Ovary (tissue), 9 donors: Measurements from ENCODE around the gene ADGRD1. TPM values are rescaled to one million over a fixed set of nuclear protein-coding genes. Genes with fewer than 3 reads are reported as not detected.

Experiments
- DNase-seq, 5 donors: peaks; one replicate each; pipeline ENCODE4 v3.0.0-alpha.2; 2019 to 2020
- H3K27ac ChIP-seq, 2 donors: fragments of 200-600 bp; one replicate each; pipeline versions ENCODE4 v1.5.1 to v1.8.0; 2019 to 2022
- H3K27me3 ChIP-seq: fragments of 200-600 bp; one replicate; pipeline ENCODE4 v1.8.0; 2022
- H3K36me3 ChIP-seq: fragments of 200-600 bp; sonication (generic); one replicate; pipeline ENCODE4 v1.5.1; 2019
- H3K4me1 ChIP-seq: one replicate; pipeline ENCODE4 v1.8.1; 2013; ENCODE audit warnings: mild to moderate bottlenecking, moderate library complexity; ENCODE audit not compliant: insufficient read depth
- H3K4me3 ChIP-seq: fragments of 200-600 bp; sonication (generic); one replicate; pipeline ENCODE4 v1.5.1; 2017
- H3K9me3 ChIP-seq, 2 donors: fragments of 200-600 bp in 1 of 2; sonication (generic) in 1 of 2; one replicate each; pipeline versions ENCODE4 v1.5.1 to v1.8.1; 2013 to 2019; ENCODE audit warnings: mild to moderate bottlenecking in 1 of 2, moderate library complexity in 1 of 2
- EP300 ChIP-seq: sonication (generic); formaldehyde crosslinking; IDR thresholded peaks from one replicate; pipeline ENCODE4 v1.6.1; 2017; ENCODE audit warnings: antibody characterized with exemption
- POLR2A ChIP-seq: fragments of 450-650 bp; IDR thresholded peaks from one replicate; pipeline ENCODE4 v1.6.1; 2017; ENCODE audit warnings: antibody characterized with exemption, mild to moderate bottlenecking, moderate library complexity
- WGBS, 3 donors: extraction: QIAGEN DNeasy Blood & Tissue Kit in 1 of 3; methylation state at CpG; one replicate each; pipeline versions ENCODE4 v1.1.5 to v1.1.7; 2013 to 2017; 5-methylcytosine and 5-hydroxymethylcytosine counted together
- intact Hi-C, 4 donors: fragments of 100-400 bp; cut with DNase I; formaldehyde crosslinking; loops; one replicate each; pipeline versions ENCODE4 v1.11.0 to v1.15.1; 2022 to 2023
- polyA plus RNA-seq, 2 donors: library from polyadenylated mRNA; stranded (reverse); fragments of 200-250 nt in 1 of 2; fragments of 350-450 nt in 1 of 2; fragmentation: Illumina TruSeq in 1 of 2; extraction: RNeasy Lipid Tissue Mini Kit (QIAGEN cat#74804) in 1 of 2; gene quantifications; one replicate each; pipeline ENCODE4 v1.2.3, GENCODE V29; 2013 to 2014
- total RNA-seq, 7 donors: library from RNA; depleted of rRNA in 2 of 7; stranded (reverse); fragments of >200 nt in 2 of 7; fragmentation: NEBNext Ultra II Directional in 3 of 7; extraction: Animal tissue kit (Norgen Biotek cat#: 25700) in 3 of 7; gene quantifications; one replicate each; pipeline versions ENCODE4 v1.1.0 to v1.2.4, GENCODE V29; 2016 to 2023
- TF ChIP-seq, protein P1 (sequence below), 3 donors: fragments of 450-650 bp in 2 of 3; fragments of 200-600 bp in 1 of 3; IDR thresholded peaks; one replicate each; pipeline versions ENCODE4 v1.5.1 to v1.8.0; 2016 to 2022; ENCODE audit warnings: antibody characterized with exemption in 3 of 3, mild to moderate bottlenecking in 1 of 3
- donor health status: DM: no; HTN: no; CAD: no; lungs with moderate emphysema.
- donor health status: DM: no; HTN: no; CAD: no.
- donor health status: Bipolar disorder and iron deficiency.
- donor health status: DM: yes; HTN: yes; CAD: no.
- donor health status: DM: no; HTN: no; CAD: no.
- donor health status: DM: yes; HTN: yes; CAD: no.

ADGRD1 gene
- total and polyA plus RNA-seq, 9 donors: 7.6 to 75.3 (median 25.9) TPM

DNA sequence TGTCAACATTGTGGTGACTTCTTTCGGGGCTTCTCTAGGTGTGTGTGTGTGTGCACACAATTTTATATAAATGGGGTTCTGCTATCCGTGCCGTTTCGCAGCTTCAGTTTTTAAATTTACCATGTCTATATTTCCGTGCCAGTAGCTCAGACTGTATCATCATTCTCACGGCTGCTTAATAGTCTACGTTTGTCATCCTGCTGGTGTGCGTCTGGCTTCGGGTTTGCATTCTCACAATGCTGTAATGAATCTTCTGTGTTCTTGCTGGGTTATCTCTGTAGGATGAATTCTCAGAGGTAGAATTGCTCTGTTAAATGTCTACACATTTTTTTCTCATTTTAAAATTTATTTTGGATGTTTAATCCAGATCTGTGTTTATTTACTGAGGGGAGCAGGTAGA, 73.6 kb downstream of the ADGRD1 start:
- H3K4me3 ChIP-seq: no peak overlapping the region
- no peak for TF ChIP-seq POLR2A
- H3K27me3 ChIP-seq: no peaks in the 10 kb centered on the region
- H3K27ac ChIP-seq: no peak overlapping the region
- no peaks in the 10 kb centered on the region for H3K4me1 ChIP-seq
- 84 to 86% (median 86%) methylated on average over 9 of the region's 9 CpGs for WGBS, 3 donors
- H3K9me3 ChIP-seq: no peaks in the 10 kb centered on the region
- H3K36me3 ChIP-seq: no peaks in the 10 kb centered on the region
- intact Hi-C loops: no loop called here
- no peak for DNase-seq

DNA sequence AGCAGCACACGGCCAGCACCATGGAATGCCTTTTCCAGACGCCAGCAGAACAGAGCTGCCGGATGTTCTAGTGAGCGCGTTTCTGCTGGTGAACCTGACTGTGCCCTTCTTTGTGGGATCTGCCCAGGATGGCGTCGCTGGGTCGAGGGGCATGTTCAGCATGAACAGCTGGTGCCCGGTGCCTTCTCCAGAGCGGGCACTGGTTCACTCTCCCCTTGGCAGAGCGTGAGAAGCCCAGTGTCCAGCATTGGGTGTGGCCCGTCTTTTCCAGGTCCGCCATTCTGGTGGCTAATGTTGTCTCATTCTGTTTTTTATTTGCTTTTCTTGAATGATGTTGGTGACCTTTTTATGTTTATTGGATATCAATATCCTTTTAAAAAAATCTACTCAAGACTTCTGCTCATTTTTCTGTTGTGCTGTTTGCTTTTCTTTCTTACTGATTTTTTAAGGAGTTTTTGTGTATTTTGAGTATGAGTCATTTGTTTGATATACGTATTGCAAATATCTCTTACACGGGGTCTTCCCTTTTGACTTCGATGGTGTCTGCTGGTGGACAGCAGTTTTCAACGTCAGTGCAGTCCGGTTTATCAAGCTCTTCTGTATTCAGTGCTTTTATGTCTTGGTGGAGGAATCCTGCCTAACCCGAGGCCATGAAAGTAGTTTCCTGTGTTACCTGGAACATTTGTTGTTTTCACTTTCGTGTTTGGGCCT, 74.3 kb downstream of the ADGRD1 start:
- Histone ChIP-seq H3K4me1 (no peaks in the 10 kb centered on the region), H3K27me3 (no peaks in the 10 kb centered on the region), H3K4me3 (no peak overlapping the region), H3K36me3 (no peaks in the 10 kb centered on the region), H3K9me3 (no peaks in the 10 kb centered on the region), H3K27ac (no peak overlapping the region)
- intact Hi-C loops: no loop called here
- TF ChIP-seq POLR2A (no peak), EP300 (no peak)
- TF ChIP-seq, protein P1, sequence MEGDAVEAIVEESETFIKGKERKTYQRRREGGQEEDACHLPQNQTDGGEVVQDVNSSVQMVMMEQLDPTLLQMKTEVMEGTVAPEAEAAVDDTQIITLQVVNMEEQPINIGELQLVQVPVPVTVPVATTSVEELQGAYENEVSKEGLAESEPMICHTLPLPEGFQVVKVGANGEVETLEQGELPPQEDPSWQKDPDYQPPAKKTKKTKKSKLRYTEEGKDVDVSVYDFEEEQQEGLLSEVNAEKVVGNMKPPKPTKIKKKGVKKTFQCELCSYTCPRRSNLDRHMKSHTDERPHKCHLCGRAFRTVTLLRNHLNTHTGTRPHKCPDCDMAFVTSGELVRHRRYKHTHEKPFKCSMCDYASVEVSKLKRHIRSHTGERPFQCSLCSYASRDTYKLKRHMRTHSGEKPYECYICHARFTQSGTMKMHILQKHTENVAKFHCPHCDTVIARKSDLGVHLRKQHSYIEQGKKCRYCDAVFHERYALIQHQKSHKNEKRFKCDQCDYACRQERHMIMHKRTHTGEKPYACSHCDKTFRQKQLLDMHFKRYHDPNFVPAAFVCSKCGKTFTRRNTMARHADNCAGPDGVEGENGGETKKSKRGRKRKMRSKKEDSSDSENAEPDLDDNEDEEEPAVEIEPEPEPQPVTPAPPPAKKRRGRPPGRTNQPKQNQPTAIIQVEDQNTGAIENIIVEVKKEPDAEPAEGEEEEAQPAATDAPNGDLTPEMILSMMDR (IDR thresholded peaks at IDR 0.05): no peak
- DNase-seq: no peak
- 70 to 82% (median 79%) methylated on average over 20 of the region's 20 CpGs for WGBS, 3 donors

DNA sequence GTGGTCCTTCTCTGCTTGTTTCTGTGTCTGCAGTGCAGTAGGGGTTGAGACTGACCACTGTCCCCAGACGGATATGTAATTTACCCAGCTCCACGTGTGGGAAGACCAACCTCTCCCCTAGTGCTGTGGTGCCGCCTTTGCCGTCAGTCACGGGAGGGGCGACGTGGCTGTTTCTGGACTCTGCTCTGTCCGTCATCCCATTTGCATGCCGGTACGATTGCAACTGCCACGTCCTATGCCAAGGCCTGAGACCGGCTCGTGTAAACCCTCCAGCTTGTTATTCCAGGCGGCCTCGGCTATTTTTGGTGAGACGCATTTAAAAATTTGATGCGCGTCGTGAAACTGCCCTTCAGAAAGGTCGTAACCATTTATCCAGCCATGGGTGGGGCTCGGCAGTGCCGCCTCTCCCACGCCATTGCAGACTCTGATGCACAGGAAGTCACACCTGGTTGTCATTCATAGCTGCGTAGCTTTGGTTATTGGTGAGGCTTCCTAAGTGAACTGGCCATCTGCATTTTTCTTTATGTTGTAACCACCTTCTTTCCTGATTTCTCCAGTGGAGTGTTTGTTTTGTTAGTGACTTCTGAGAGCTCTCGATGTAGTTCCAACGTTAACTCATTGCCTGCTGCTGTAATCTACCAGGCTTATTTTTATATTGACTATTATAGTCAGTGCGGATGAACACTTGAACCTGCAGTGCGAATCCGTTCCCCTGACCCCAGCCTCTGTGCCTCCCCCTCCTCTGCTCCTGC, 75.1 kb downstream of the ADGRD1 start:
- Histone ChIP-seq H3K4me3 (no peak overlapping the region), H3K4me1 (no peaks in the 10 kb centered on the region), H3K27ac (no peak overlapping the region), H3K36me3 (no peaks in the 10 kb centered on the region), H3K9me3 (no peaks in the 10 kb centered on the region), H3K27me3 (no peaks in the 10 kb centered on the region)
- no peak for DNase-seq
- 85 to 90% (median 85%) methylated on average over 29 of the region's 29 CpGs for WGBS, 3 donors
- TF ChIP-seq POLR2A (no peak), EP300 (no peak)
- TF ChIP-seq, protein P1 (IDR thresholded peaks at IDR 0.05): no peak
- intact Hi-C loops: no loop called here

DNA sequence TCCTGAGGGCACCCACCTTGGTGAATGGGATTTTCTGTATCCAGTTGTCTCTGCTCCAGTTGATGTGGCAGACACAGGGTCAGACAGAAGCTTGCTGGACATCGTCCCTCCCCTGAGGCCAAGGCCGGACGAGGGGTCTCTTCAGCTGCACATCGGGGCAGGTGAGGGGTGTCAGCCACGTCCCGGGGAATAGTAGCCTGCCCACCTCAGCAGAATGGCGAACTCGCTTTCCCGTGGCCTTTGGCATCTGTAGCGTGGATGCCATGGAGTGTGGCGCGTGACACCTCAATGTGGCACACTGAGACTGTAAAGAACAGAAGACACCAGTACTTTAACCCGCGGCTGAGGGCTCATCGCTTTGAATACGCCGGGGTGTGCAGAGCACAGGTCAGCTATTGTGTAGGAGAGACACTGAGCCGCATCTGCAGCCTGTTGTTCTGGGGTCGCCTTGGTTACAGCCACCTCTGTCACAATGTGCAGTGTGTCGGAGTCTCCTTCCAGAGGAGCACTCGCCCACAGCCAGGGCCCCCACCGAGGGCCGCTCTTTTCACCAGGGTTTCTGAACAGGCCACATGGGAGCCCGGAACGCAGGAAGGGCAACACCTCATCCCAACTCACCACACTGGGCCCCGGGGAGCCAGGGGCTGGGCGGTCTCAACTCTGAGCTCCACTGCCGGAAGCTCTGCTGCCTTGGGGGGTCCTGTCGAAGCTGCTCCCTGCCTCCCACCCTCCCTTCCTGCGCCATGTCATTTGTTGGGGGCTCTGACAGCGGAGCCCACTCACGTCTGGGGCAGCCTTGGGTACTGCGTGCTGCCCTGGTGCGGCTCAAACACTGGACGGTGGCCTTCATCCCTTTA, 77.0 kb downstream of the ADGRD1 start:
- H3K4me3 ChIP-seq: no peak overlapping the region
- no peaks in the 10 kb centered on the region for H3K4me1 ChIP-seq
- intact Hi-C loops: no loop called here
- no peak for DNase-seq
- H3K27me3 ChIP-seq: no peaks in the 10 kb centered on the region
- no peak overlapping the region for H3K27ac ChIP-seq
- H3K36me3 ChIP-seq: no peaks in the 10 kb centered on the region
- H3K9me3 ChIP-seq: no peaks in the 10 kb centered on the region
- WGBS, 3 donors: 92 to 93% (median 93%) methylated on average over 33 to 35 of the region's 35 CpGs
- no peak for TF ChIP-seq EP300
- TF ChIP-seq, protein P1 (IDR thresholded peaks at IDR 0.05): no peak
- no peak for TF ChIP-seq POLR2A
